GM12801 (cell line): ENCODE results near the gene COX8A.

Source experiments
- TF ChIP-seq, protein P1 (sequence below): IDR thresholded peaks from one replicate; pipeline ENCODE4 v1.5.1; 2011; ENCODE audit warnings: control low read depth; ENCODE audit not compliant: insufficient read length; ENCODE audit errors: extremely low read depth

Gene COX8A

DNA sequence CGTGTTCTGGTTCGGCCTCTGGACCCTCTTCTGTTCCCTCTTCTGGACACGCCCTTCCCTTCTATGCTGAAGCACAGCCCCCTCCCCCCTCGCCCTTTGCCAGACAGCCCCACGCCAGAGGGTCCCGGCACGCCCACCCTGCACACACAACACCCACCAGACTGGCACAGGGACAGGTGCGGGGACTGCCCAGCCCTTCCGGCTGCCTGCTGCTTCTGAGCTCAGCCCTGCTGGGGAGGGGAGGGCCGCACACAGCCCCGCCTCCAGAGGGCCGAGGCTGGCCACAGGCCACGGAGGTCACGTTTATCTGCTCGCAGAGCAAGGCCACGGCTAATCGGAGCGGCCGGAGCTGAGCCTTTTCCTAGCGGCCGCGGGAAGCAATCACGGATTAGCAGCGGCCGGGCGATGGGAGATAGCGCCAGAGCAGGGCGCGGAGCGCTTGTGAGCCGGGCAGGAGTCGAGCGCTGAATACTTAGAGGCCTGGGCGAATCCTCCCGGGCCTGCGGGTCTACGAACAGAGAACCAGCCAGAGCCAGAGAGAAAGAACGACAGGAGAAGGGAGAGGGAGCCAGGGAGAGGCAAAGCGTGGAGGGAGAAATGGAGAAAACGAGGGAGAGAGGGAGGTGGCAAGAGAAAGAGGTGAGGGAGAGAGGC lies 33.3 kb downstream of the COX8A start:
- TF ChIP-seq, protein P1, sequence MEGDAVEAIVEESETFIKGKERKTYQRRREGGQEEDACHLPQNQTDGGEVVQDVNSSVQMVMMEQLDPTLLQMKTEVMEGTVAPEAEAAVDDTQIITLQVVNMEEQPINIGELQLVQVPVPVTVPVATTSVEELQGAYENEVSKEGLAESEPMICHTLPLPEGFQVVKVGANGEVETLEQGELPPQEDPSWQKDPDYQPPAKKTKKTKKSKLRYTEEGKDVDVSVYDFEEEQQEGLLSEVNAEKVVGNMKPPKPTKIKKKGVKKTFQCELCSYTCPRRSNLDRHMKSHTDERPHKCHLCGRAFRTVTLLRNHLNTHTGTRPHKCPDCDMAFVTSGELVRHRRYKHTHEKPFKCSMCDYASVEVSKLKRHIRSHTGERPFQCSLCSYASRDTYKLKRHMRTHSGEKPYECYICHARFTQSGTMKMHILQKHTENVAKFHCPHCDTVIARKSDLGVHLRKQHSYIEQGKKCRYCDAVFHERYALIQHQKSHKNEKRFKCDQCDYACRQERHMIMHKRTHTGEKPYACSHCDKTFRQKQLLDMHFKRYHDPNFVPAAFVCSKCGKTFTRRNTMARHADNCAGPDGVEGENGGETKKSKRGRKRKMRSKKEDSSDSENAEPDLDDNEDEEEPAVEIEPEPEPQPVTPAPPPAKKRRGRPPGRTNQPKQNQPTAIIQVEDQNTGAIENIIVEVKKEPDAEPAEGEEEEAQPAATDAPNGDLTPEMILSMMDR, result no peak

DNA sequence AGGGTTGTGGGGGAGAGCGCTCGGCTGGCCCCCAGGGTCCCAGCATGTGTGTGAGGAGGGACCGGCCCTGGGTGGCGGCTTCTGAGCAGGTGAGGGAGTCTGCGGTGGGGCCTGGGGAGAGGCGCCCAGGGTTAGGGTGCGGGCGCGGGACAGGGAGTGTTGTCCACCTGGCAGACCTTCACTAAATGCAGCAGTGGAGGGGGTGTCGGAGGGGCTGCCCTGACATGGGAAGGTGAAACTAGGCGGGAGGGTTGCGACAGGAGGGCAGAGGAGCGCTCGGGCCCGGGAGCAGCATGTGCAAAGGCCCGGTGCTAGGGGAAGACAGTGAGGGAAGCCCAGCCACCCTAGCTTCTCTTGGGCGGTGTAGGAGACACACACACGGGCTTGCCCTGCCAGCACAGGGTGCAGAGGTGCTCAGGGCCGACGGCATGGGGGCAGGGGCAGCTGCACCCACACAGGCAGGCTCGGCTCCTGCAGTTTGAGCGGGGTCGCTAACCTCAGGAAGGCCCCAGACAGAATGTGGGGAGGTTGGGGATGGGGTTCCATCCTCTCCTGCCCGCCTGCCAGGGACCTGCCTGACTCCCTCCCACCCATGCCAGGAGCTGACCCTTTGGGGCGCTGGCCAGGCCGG lies 34.0 kb downstream of the COX8A start:
- TF ChIP-seq, protein P1, result no peak

GRCh38 chr11:64008914-64009633 lies 34.7 kb downstream of the COX8A start:
- TF ChIP-seq, protein P1, result no peak

DNA sequence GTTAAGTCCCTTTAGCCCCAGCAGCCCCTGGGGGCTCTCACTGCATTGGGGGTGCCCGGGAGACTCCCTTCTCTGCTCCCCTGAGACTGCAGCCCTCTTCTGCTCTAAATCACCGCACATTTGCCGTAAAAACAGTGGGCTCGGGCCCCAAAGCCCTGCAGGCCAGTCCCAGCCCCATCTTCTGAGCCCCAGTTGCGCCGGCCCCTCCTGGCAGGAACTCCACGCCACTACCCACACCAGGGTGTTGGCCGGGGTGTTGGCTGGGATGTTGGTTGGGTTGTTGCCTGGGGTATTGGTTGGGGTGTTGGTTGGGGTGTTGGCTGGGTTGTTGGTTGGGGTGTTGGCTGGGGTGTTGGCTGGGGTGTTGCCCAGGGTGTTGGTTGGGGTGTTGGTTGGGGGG lies 35.3 kb downstream of the COX8A start:
- TF ChIP-seq, protein P1, result no peak

DNA sequence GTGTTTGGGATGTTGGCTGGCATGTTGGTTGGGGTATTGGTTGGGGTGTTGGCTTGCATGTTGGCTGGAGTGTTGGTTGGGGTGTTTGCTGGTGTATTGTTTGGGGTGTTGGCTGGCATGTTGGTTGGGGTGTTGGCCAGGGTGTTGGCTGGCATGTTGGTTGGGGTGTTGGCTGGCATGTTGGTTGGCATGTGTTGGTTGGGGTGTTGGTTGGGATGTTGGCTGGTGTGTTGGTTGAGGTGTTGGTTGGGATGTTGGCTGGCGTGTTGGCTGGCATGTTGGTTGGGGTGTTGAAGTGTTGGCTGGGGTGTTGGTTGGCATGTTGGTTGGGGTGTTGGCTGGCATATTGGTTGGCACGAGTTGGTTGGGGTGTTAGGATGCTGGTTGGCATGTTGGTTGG lies 36.4 kb downstream of the COX8A start:
- TF ChIP-seq, protein P1, result no peak

- TF ChIP-seq, protein P1, result no peak
Measured at GRCh38 chr11:64011371-64011770, 37.0 kb downstream of the COX8A start.

DNA sequence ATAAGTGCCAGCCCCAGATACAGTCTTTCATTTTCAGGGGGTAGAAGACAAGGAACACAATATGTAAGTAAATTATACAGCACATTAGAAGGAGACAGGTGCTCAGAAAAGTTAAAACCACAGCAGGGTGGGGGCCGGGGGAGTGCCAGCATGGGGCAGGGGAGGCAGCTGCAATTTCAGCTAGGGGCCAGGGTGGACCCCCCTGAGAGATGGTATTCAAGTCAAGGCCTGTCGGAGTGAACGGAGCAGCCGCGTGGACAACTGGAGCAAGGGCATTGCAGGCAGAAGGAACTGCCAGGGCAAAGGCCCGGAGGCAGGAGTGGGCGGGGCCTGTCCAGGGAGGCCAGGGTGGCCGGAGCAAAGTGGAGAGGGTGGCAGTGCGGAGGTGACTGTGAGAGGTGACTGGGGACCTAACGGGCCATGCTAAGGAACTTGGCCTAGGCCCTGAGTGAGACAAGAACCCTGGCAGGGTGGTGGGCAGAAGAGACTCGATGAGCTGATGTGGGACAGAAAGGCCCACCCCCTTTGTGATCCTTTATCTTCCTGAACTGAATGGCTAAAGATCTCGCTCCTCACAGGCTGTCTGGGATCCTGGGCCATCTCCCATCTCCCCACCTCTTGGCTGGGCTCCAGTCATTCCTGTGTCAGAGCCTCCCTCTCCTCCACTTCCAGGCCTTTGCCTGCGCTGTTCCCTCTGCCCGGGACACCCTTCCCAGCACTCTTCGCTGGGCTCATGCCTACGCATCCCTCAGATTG lies 38.9 kb downstream of the COX8A start:
- TF ChIP-seq, protein P1, result no peak
